HepG2 (cell line): ENCODE measurements around the gene MARCHF9. TPM values are rescaled to one million over a fixed set of nuclear protein-coding genes. Genes with fewer than 3 reads are reported as not detected.

Experiments
- ATAC-seq: fragments of 200-7000 bp; cut with Tn5 transposase; 3 replicates; pipeline ENCODE4 v1.9.1; 2020; ENCODE audit warnings: mild to moderate bottlenecking, moderate library complexity
- BruUV-seq: library from RNA; stranded (reverse); fragments of 400-500 nt; replicated peaks from 2 replicates; lab custom pipeline; 2021; lab: Mats Ljungman, UMichigan
- CTCF ChIA-PET: fragments of 300-600 bp; formaldehyde crosslinking; extraction: SDS; loops from one replicate; lab custom pipeline; 2021; ENCODE audit warnings: low total read pairs, inconsistent platforms, low intra/inter-chr PET ratio; lab: Yijun Ruan, JAX
- POLR2A ChIA-PET: fragments of 350-600 bp; sonication (Branson Sonifier 250); formaldehyde crosslinking; loops from one replicate; lab custom pipeline; 2020; ENCODE audit warnings: antibody characterized with exemption, inconsistent platforms; lab: Yijun Ruan, JAX
- DNase-seq: peaks from one replicate; pipeline ENCODE4 v3.0.0-alpha.2; 2015; ENCODE audit warnings: low spot score
- FAIRE-seq: peaks from 3 replicates; lab custom pipeline; 2011; peaks lifted over from hg19 to GRCh38; lab: Jason Lieb, UNC
- H2AFZ ChIP-seq: one replicate; pipeline ENCODE4 v1.6.1; 2011; ENCODE audit warnings: low read length, inconsistent platforms
- H3K27ac ChIP-seq: fragments of 300-600 bp; 3 replicates; pipeline ENCODE4 v1.8.0; 2011; ENCODE audit warnings: mixed run types, mild to moderate bottlenecking, mixed read lengths, low read length, inconsistent platforms; ENCODE audit not compliant: insufficient read depth; ENCODE audit errors: extremely low read length
- H3K27me3 ChIP-seq, 2 experiments: fragments of 200-600 bp in 1 of 2; 2 replicates in 1 of 2; 3 replicates in 1 of 2; pipeline versions ENCODE4 v1.6.0 to v1.8.0; 2011; ENCODE audit warnings: low read length in 2 of 2, mild to moderate bottlenecking in 2 of 2, moderate library complexity in 2 of 2, inconsistent platforms in 1 of 2; ENCODE audit not compliant: insufficient read depth in 2 of 2, control insufficient read depth in 1 of 2
- H3K36me3 ChIP-seq, 2 experiments: fragments of 200-600 bp in 1 of 2; replicated peaks in 1 of 2; 2 replicates in 1 of 2; 3 replicates in 1 of 2; pipeline versions ENCODE4 v1.5.1 to v1.8.0; 2011; ENCODE audit warnings: low read length in 2 of 2, inconsistent platforms in 1 of 2; ENCODE audit not compliant: insufficient read depth in 2 of 2, control insufficient read depth in 1 of 2
- H3K4me1 ChIP-seq: 2 replicates; pipeline ENCODE4 v1.5.1; 2012; ENCODE audit warnings: low read length, inconsistent platforms; ENCODE audit not compliant: insufficient read depth
- H3K4me2 ChIP-seq: 2 replicates; pipeline ENCODE4 v1.6.0; 2011; ENCODE audit warnings: low read depth, low read length, inconsistent platforms
- H3K4me3 ChIP-seq, 3 experiments: fragments of 200-600 bp in 1 of 3; sonication (generic), shearing (Covaris generic) in 1 of 3; replicated peaks in 1 of 3; 2 replicates each; pipeline ENCODE4 v1.5.1; 2011 to 2016; ENCODE audit warnings: low read length in 3 of 3, inconsistent platforms in 2 of 3, low read depth in 2 of 3, mild to moderate bottlenecking in 2 of 3, control low read depth in 1 of 3, mixed read lengths in 1 of 3; ENCODE audit not compliant: insufficient read depth in 1 of 3
- H3K79me2 ChIP-seq: one replicate; pipeline ENCODE4 v1.6.1; 2011; ENCODE audit warnings: low read length, inconsistent platforms; ENCODE audit not compliant: insufficient read depth
- H3K9ac ChIP-seq: 2 replicates; pipeline ENCODE4 v1.6.0; 2011; ENCODE audit warnings: mild to moderate bottlenecking, low read depth, low read length, inconsistent platforms; ENCODE audit not compliant: insufficient read depth
- H3K9me3 ChIP-seq: 2 replicates; pipeline ENCODE4 v1.5.1; 2012; ENCODE audit warnings: mild to moderate bottlenecking, low read length
- H4K20me1 ChIP-seq: 2 replicates; pipeline ENCODE4 v1.6.0; 2011; ENCODE audit warnings: inconsistent platforms, mild to moderate bottlenecking, low read length, moderate library complexity; ENCODE audit not compliant: insufficient read depth
- HMGA1 ChIP-seq: sonication (generic); formaldehyde crosslinking; conservative IDR thresholded peaks from 2 replicates; pipeline ENCODE4 v1.4.0; 2020; ENCODE audit warnings: missing genetic modification reagents
- HOXA3 ChIP-seq: sonication (generic); formaldehyde crosslinking; IDR thresholded peaks from 2 replicates; pipeline ENCODE4 v1.5.0; 2020; ENCODE audit warnings: missing genetic modification reagents
- MEF2D ChIP-seq: sonication (generic); formaldehyde crosslinking; IDR thresholded peaks from 2 replicates; pipeline ENCODE4 v1.5.1; 2020; ENCODE audit warnings: mild to moderate bottlenecking, missing genetic modification reagents
- NR2F1 ChIP-seq, 2 experiments: fragments of 450-650 bp in 1 of 2; formaldehyde crosslinking in 1 of 2; IDR thresholded peaks; 2 replicates each; pipeline versions ENCODE4 v1.5.0 to v1.6.1; 2016 to 2020; ENCODE audit warnings: mild to moderate bottlenecking in 1 of 2, missing compliant biosample characterization in 1 of 2, missing genetic modification reagents in 1 of 2, moderate library complexity in 1 of 2
- SNAI1 ChIP-seq: sonication (generic); formaldehyde crosslinking; IDR thresholded peaks from 2 replicates; pipeline ENCODE4 v1.5.0; 2020; ENCODE audit warnings: mild to moderate bottlenecking, missing genetic modification reagents, borderline replicate concordance
- SOX5 ChIP-seq: IDR thresholded peaks from 2 replicates; pipeline ENCODE4 v1.6.1; 2016; ENCODE audit warnings: borderline replicate concordance
- SRF ChIP-seq: IDR thresholded peaks from 2 replicates; pipeline ENCODE4 v1.6.1; 2011; ENCODE audit warnings: mild to moderate bottlenecking, low read depth, low read length, moderate library complexity
- SRSF1 ChIP-seq: fragments of 200-400 bp; formaldehyde crosslinking; optimal IDR thresholded peaks from 2 replicates; pipeline ENCODE3; 2017; ENCODE audit warnings: mild to moderate bottlenecking, low read depth, low read length, moderate library complexity
- ZBTB38 ChIP-seq: sonication (generic); formaldehyde crosslinking; IDR thresholded peaks from 2 replicates; pipeline ENCODE4 v1.5.1; 2020; ENCODE audit warnings: mild to moderate bottlenecking, missing genetic modification reagents
- ZBTB7A ChIP-seq: sonication (generic); formaldehyde crosslinking; IDR thresholded peaks from 2 replicates; pipeline ENCODE4 v1.8.0; 2022; ENCODE audit warnings: mild to moderate bottlenecking, missing genetic modification reagents
- WGBS: methylation state at CpG from one replicate; pipeline ENCODE4 v1.1.6; 2017; ENCODE audit warnings: low lambda C conversion rate; 5-methylcytosine and 5-hydroxymethylcytosine counted together
- in situ Hi-C: cut with HindIII; loops from 2 replicates; pipeline ENCODE4 v1.10.0; 2017; ENCODE audit warnings: low pct_unique_long_range_greater_than_20kb; ENCODE audit not compliant: extremely low pct_ligation_motif_present
- intact Hi-C: fragments of 100-400 bp; cut with micrococcal nuclease; formaldehyde crosslinking; loops from one replicate; pipeline ENCODE4 v1.10.0; 2022; ENCODE audit not compliant: unreplicated experiment
- polyA plus RNA-seq, 8 experiments: library from polyadenylated mRNA; depleted of rRNA in 3 of 8; stranded (reverse) in 7 of 8; unstranded in 1 of 8; fragments of >200 nt; fragmentation: Illumina TruSeq in 4 of 8; extraction: Trizol in 4 of 8; gene quantifications; 2 replicates each; pipeline versions ENCODE4 v1.2.1 to v1.2.3, GENCODE V29; 2011 to 2016; ENCODE audit warnings: low read depth in 4 of 8, missing spikeins in 1 of 8, mixed read lengths in 1 of 8; ENCODE audit not compliant: insufficient read depth in 1 of 8
- total RNA-seq, 5 experiments: library from RNA; depleted of rRNA; stranded (reverse); fragments of >200 nt; fragmentation: Illumina TruSeq; extraction: Trizol; gene quantifications; 2 replicates each; pipeline ENCODE4 v1.2.3, GENCODE V29; 2016; ENCODE audit warnings: low read depth in 1 of 5
- TF ChIP-seq, protein P1 (sequence below): sonication (generic); formaldehyde crosslinking; IDR thresholded peaks from 2 replicates; pipeline ENCODE4 v1.8.0; 2022; ENCODE audit warnings: mild to moderate bottlenecking, missing genetic modification reagents
- TF ChIP-seq, protein P2 (sequence below), 2 experiments: sonication (generic) in 1 of 2; formaldehyde crosslinking in 1 of 2; IDR thresholded peaks; 2 replicates each; pipeline versions ENCODE4 v1.4.0 to v1.6.1; 2016 to 2020; ENCODE audit warnings: borderline replicate concordance in 1 of 2, low read depth in 1 of 2, mild to moderate bottlenecking in 1 of 2, missing genetic modification reagents in 1 of 2
- TF ChIP-seq, protein P3 (sequence below): sonication (generic); formaldehyde crosslinking; IDR thresholded peaks from 2 replicates; pipeline ENCODE4 v1.5.0; 2020; ENCODE audit warnings: mild to moderate bottlenecking, missing genetic modification reagents
- TF ChIP-seq, protein P4 (sequence below): sonication (generic); formaldehyde crosslinking; conservative IDR thresholded peaks from 2 replicates; pipeline ENCODE4 v1.5.0; 2020; ENCODE audit warnings: missing genetic modification reagents

The MARCHF9 gene
- total and polyA plus RNA-seq, 2 of the 13 experiments (the other 11 are each of a cell fraction or from before 2014, with no cell fraction given), result 5.7 to 9.6 TPM

DNA sequence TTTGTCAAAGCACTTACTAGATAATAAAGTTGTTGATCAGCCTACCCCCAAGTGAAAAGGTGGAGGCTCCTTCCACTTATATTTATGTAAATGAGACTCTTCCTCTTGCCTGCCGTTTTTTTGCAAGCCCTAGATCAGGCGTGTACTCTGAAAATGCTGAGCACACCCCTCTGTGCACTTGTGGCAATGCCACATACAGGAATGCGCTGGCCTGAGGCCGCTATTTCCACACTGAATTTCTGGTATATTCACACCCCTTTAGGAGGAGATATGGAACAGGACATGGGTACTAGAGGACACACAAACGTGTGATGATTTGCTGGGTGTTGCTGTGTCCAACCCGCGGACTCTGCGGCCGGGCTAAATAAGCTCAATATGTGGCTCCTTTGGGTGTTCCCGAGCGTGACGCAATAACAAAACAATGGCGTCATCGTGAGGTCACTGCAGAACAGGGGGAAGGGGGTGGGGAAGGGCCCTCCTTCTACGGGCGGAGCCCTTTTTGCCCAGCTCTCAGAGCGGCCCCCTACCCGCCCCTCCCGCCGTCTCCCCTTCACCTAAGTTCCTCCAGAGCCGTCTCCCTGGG is 10.6 kb upstream of the MARCHF9 start:
- in situ Hi-C loops, result no loop called here
- BruUV-seq, result TSS peak; percentile 32
- peak overlapping the region; percentile 63 to 80 (median 71) for H3K4me3 ChIP-seq
- ATAC-seq (peak; percentile 29), FAIRE-seq (no peak), DNase-seq (no peak)
- no peaks in the 10 kb centered on the region for H3K9me3 ChIP-seq
- peaks cover 10% of the 10 kb centered on the region for H3K79me2 ChIP-seq
- peaks cover 3 to 16% of the 10 kb centered on the region in 2 experiments; a peak in 3 of 5 replicates for H3K27me3 ChIP-seq
- ChIA-PET POLR2A (interaction anchor here (0.5 to 2.6 kb wide), 12 partner anchors 9 to 224 kb away, joined by 3 to 29 read pairs (median 6); partner anchors contain the start of genes CTDSP2, DDIT3, EEF1AKMT3 and METTL1), CTCF (no interaction called here)
- H3K9ac ChIP-seq, result peak overlapping the region; percentile 94
- 2% methylated on average over 12 of the region's 21 CpGs for WGBS
- peak overlapping the region; percentile 96 for H3K4me2 ChIP-seq
- peaks cover 39% of the 10 kb centered on the region for H3K4me1 ChIP-seq
- H4K20me1 ChIP-seq, result no peaks in the 10 kb centered on the region
- H3K36me3 ChIP-seq, result peaks cover 3 to 31% of the 10 kb centered on the region in 2 experiments; a peak in 4 of 5 replicates
- H2AFZ ChIP-seq, result no peak overlapping the region
- intact Hi-C loops, result loop anchor here (1.0 kb wide), 1 partner anchor 8 kb away; the partner anchor contains the start of gene CDK4
- peak overlapping the region; percentile 94 for H3K27ac ChIP-seq
- TF ChIP-seq NR2F1 (CRISPR knock-in tag; IDR thresholded peaks at IDR 0.05) (no peak), HMGA1 (CRISPR knock-in tag) (no peak), ZBTB38 (CRISPR knock-in tag) (no peak), MEF2D (CRISPR knock-in tag) (no peak), SNAI1 (CRISPR knock-in tag) (no peak), HOXA3 (peak; percentile 99), SRF (no peak), SOX5 (no peak), SRSF1 (no peak), ZBTB7A (no peak)
- TF ChIP-seq, protein P1, sequence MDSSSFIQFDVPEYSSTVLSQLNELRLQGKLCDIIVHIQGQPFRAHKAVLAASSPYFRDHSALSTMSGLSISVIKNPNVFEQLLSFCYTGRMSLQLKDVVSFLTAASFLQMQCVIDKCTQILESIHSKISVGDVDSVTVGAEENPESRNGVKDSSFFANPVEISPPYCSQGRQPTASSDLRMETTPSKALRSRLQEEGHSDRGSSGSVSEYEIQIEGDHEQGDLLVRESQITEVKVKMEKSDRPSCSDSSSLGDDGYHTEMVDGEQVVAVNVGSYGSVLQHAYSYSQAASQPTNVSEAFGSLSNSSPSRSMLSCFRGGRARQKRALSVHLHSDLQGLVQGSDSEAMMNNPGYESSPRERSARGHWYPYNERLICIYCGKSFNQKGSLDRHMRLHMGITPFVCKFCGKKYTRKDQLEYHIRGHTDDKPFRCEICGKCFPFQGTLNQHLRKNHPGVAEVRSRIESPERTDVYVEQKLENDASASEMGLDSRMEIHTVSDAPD (CRISPR knock-in tag), result no peak
- TF ChIP-seq, protein P2, sequence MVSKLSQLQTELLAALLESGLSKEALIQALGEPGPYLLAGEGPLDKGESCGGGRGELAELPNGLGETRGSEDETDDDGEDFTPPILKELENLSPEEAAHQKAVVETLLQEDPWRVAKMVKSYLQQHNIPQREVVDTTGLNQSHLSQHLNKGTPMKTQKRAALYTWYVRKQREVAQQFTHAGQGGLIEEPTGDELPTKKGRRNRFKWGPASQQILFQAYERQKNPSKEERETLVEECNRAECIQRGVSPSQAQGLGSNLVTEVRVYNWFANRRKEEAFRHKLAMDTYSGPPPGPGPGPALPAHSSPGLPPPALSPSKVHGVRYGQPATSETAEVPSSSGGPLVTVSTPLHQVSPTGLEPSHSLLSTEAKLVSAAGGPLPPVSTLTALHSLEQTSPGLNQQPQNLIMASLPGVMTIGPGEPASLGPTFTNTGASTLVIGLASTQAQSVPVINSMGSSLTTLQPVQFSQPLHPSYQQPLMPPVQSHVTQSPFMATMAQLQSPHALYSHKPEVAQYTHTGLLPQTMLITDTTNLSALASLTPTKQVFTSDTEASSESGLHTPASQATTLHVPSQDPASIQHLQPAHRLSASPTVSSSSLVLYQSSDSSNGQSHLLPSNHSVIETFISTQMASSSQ (IDR thresholded peaks at IDR 0.05; ENCODE audit: low read depth), result 0 out of 2 replicates have a peak, but pooled peaks have one; percentile 24
- TF ChIP-seq, protein P2 (CRISPR knock-in tag; IDR thresholded peaks at IDR 0.05; ENCODE audit: borderline replicate concordance), result no peak
- TF ChIP-seq, protein P3, sequence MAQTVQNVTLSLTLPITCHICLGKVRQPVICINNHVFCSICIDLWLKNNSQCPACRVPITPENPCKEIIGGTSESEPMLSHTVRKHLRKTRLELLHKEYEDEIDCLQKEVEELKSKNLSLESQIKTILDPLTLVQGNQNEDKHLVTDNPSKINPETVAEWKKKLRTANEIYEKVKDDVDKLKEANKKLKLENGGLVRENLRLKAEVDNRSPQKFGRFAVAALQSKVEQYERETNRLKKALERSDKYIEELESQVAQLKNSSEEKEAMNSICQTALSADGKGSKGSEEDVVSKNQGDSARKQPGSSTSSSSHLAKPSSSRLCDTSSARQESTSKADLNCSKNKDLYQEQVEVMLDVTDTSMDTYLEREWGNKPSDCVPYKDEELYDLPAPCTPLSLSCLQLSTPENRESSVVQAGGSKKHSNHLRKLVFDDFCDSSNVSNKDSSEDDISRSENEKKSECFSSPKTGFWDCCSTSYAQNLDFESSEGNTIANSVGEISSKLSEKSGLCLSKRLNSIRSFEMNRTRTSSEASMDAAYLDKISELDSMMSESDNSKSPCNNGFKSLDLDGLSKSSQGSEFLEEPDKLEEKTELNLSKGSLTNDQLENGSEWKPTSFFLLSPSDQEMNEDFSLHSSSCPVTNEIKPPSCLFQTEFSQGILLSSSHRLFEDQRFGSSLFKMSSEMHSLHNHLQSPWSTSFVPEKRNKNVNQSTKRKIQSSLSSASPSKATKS (CRISPR knock-in tag), result no peak
- TF ChIP-seq, protein P4, sequence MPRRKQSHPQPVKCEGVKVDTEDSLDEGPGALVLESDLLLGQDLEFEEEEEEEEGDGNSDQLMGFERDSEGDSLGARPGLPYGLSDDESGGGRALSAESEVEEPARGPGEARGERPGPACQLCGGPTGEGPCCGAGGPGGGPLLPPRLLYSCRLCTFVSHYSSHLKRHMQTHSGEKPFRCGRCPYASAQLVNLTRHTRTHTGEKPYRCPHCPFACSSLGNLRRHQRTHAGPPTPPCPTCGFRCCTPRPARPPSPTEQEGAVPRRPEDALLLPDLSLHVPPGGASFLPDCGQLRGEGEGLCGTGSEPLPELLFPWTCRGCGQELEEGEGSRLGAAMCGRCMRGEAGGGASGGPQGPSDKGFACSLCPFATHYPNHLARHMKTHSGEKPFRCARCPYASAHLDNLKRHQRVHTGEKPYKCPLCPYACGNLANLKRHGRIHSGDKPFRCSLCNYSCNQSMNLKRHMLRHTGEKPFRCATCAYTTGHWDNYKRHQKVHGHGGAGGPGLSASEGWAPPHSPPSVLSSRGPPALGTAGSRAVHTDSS (CRISPR knock-in tag), result no peak
